Psoas muscle (tissue), 7 donors: ENCODE data around the gene YES1. TPM values are rescaled to one million over a fixed set of nuclear protein-coding genes. Genes with fewer than 3 reads are reported as not detected.

Source experiments
- polyA plus RNA-seq, 3 donors: library from polyadenylated mRNA; stranded (reverse); fragments of 200-250 nt; gene quantifications; one replicate each; pipeline ENCODE4 v1.2.3, GENCODE V29; 2013
- total RNA-seq, 4 donors: library from RNA; stranded (reverse); fragmentation: NEBNext Ultra II Directional in 2 of 4; extraction: Animal tissue kit (Norgen Biotek cat#: 25700) in 2 of 4; gene quantifications; one replicate each; pipeline versions ENCODE4 v1.2.1 to v1.2.4, GENCODE V29; 2021 to 2023
- donor health status: healthy with polysubstance abuse.
- donor health status: DM: no; HTN: no; CAD: no; lungs with moderate emphysema.
- donor health status: Bipolar disorder and iron deficiency.
- donor health status: healthy.
- donor health status: DM: no; HTN: no; CAD: no.
- donor health status: DM: no; HTN: no; CAD: no.
- donor health status: DM: yes; HTN: yes; CAD: no.

Gene YES1
- total and polyA plus RNA-seq, 7 donors, result 8.7 to 29.5 (median 14.6) TPM

Other genes with a start within 250 kb of the YES1 start
- not detected for gene CETN1, start 231.9 kb downstream of the YES1 start, total RNA-seq
- not detected for gene CETN1, start 231.9 kb downstream of the YES1 start, polyA plus RNA-seq
- gene CLUL1, start 215.3 kb downstream of the YES1 start, total RNA-seq, result not detected
- gene CLUL1, start 215.3 kb downstream of the YES1 start, polyA plus RNA-seq, result not detected
- gene TYMS, start 154.6 kb downstream of the YES1 start, total RNA-seq, result under 1 TPM in 3 of 4 donors, not detected in 1; 0.26 to 0.65 (median 0.32) TPM
- gene TYMS, start 154.6 kb downstream of the YES1 start, polyA plus RNA-seq, result under 1 TPM; 0.25 to 0.49 (median 0.31) TPM
- 10 to 100 TPM in 3 of 4 donors, 1 to 10 TPM in 1; 5.2 to 27.2 (median 10.3) TPM for gene ENOSF1, start 99.6 kb downstream of the YES1 start, total RNA-seq
- gene ENOSF1, start 99.6 kb downstream of the YES1 start, polyA plus RNA-seq, result 1 to 10 TPM; 5.1 to 6.1 (median 5.1) TPM
- gene ADCYAP1, start 92.6 kb upstream of the YES1 start, total RNA-seq, result under 1 TPM in 1 of 4 donors, not detected in 3; 0.21 TPM
- under 1 TPM; 0.03 to 0.07 (median 0.04) TPM for gene ADCYAP1, start 92.6 kb upstream of the YES1 start, polyA plus RNA-seq